Heart right ventricle (tissue), 16 donors: Measurements from ENCODE around the gene ADGRA1. TPM values are rescaled to one million over a fixed set of nuclear protein-coding genes. Genes with fewer than 3 reads are reported as not detected.

Experiments used
- ATAC-seq, 8 donors: fragments of 200-7000 bp; cut with Tn5 transposase; one replicate each; pipeline ENCODE4 v1.9.1; 2020; ENCODE audit warnings: mild to moderate bottlenecking in 8 of 8, moderate library complexity in 8 of 8, moderate number of reproducible peaks in 1 of 8
- DNase-seq, 2 donors: peaks; one replicate each; pipeline ENCODE4 v3.0.0-alpha.2; 2020
- H3K27ac ChIP-seq, 10 donors: fragments of 200-600 bp; sonication (generic) in 2 of 10; one replicate each; pipeline versions ENCODE4 v1.5.0 to v1.8.0; 2020 to 2022; ENCODE audit warnings: mild to moderate bottlenecking in 3 of 10
- H3K27me3 ChIP-seq, 7 donors: fragments of 200-600 bp; one replicate each; pipeline ENCODE4 v1.8.0; 2021 to 2022; ENCODE audit warnings: mild to moderate bottlenecking in 2 of 7
- H3K36me3 ChIP-seq, 9 donors: fragments of 200-600 bp; sonication (generic) in 1 of 9; one replicate each; pipeline versions ENCODE4 v1.5.0 to v1.8.0; 2020 to 2022; ENCODE audit warnings: mild to moderate bottlenecking in 2 of 9
- H3K4me1 ChIP-seq, 9 donors: fragments of 200-600 bp; sonication (generic) in 1 of 9; one replicate each; pipeline versions ENCODE4 v1.5.0 to v1.8.0; 2020 to 2022; ENCODE audit warnings: mild to moderate bottlenecking in 4 of 9
- H3K4me3 ChIP-seq, 10 donors: fragments of 200-600 bp; sonication (generic) in 2 of 10; one replicate each; pipeline versions ENCODE4 v1.5.0 to v1.8.0; 2020 to 2022; ENCODE audit warnings: mild to moderate bottlenecking in 7 of 10, moderate library complexity in 2 of 10
- H3K9me3 ChIP-seq, 11 donors: fragments of 200-600 bp in 10 of 11; sonication (generic) in 2 of 11; one replicate each; pipeline versions ENCODE4 v1.5.0 to v1.8.0; 2013 to 2022; ENCODE audit warnings: mild to moderate bottlenecking in 2 of 11, control low read depth in 1 of 11, moderate library complexity in 1 of 11
- CTCF ChIP-seq, 9 donors: fragments of 200-600 bp; sonication (generic) in 2 of 9; IDR thresholded peaks; one replicate each; pipeline versions ENCODE4 v1.5.0 to v1.8.0; 2021 to 2022; ENCODE audit warnings: antibody characterized with exemption in 9 of 9, mild to moderate bottlenecking in 5 of 9, moderate library complexity in 1 of 9
- WGBS, 2 donors: extraction: QIAGEN DNeasy Blood & Tissue Kit; methylation state at CpG; one replicate each; pipeline ENCODE4 v1.1.7; 2013; ENCODE audit warnings: inconsistent platforms in 1 of 2; 5-methylcytosine and 5-hydroxymethylcytosine counted together
- intact Hi-C, 10 donors: fragments of 100-400 bp; cut with DNase I; formaldehyde crosslinking; loops; one replicate each; pipeline versions ENCODE4 v1.11.1 to v1.14.2; 2022
- polyA plus RNA-seq, 2 donors: library from polyadenylated mRNA; stranded (reverse); fragments of 200-250 nt; gene quantifications; one replicate each; pipeline ENCODE4 v1.2.3, GENCODE V29; 2013
- total RNA-seq, 10 donors: library from RNA; stranded (reverse); fragmentation: NEBNext Ultra II Directional in 3 of 10; extraction: Animal tissue kit (Norgen Biotek cat#: 25700) in 3 of 10; gene quantifications; one replicate each; pipeline versions ENCODE4 v1.2.1 to v1.2.4, GENCODE V29; 2021 to 2023
- donor health status: Arrhythmogenic right ventricular cardiomyopathy.
- donor health status: ischemic (EF 13 %, LVEDD 7.1; RV severe dilation, severe dysfunction).
- donor health status: healthy with polysubstance abuse.
- donor health status: DM: no; HTN: yes; CAD: no.
- donor health status: DM: no; HTN: no; CAD: no.
- donor health status: ischemic (EF 25% LVEDD 6.9; RV normal size, moderate dysfunction).
- donor health status: ischemic (EF 25% LVEDD 5.7; RV mildly dilated, moderate dysfunction).
- donor health status: healthy.
- donor health status: DM: yes; HTN: yes; CAD: no.
- donor health status: Ischemic cardiomyopathy.
- donor health status: ischemic (EF 35%, LVEDD 5.7; RV mildly dilated, moderate dysfunction).
- donor health status: nonischemic (EF 11% LVEDD 7.7; RV severe dilation, severe dysfunction).
- donor health status: DM: yes; HTN: yes; CAD: no.
- donor health status: PGD.
- donor health status: ischemic (EF 29% LVEDD 5.4; RV normal size, mild dysfunction).
- donor health status: nonischemic (EF 23%, LVEDD 6.1; RV moderate dilation, normal function).

ADGRA1 gene
- total and polyA plus RNA-seq, 12 donors, result under 0.01 to 0.21 (median 0.11) TPM; not detected in 6

GRCh38 chr10:133157662-133158436, 70.1 kb downstream of the ADGRA1 start:
- Histone ChIP-seq H3K27ac (no peak overlapping the region), H3K36me3 (no peaks in the 10 kb centered on the region), H3K4me1 (peaks cover 8 to 17% (median 12%) of the 10 kb centered on the region in 9 donors), H3K9me3 (no peaks in the 10 kb centered on the region), H3K4me3 (no peak overlapping the region), H3K27me3 (peaks cover 13 to 49% (median 40%) of the 10 kb centered on the region in 7 donors)
- no peak for DNase-seq
- WGBS, 2 donors, result 73% methylated on average over 34 of the region's 34 CpGs
- no peak for ATAC-seq
- intact Hi-C loops, result no loop called here
- TF ChIP-seq CTCF (IDR thresholded peaks at IDR 0.05), result no peak

- Histone ChIP-seq H3K9me3 (no peaks in the 10 kb centered on the region), H3K4me1 (peaks cover 8 to 17% (median 12%) of the 10 kb centered on the region in 9 donors), H3K4me3 (no peak overlapping the region), H3K27ac (no peak overlapping the region), H3K27me3 (peaks cover 13 to 50% (median 41%) of the 10 kb centered on the region in 7 donors), H3K36me3 (no peaks in the 10 kb centered on the region)
- TF ChIP-seq CTCF (IDR thresholded peaks at IDR 0.05), result no peak
- intact Hi-C loops, result no loop called here
- ATAC-seq (peak in 1 of 8 donors; percentile 11), DNase-seq (no peak)
- WGBS, 2 donors, result 62 to 68% methylated on average over 12 of the region's 12 CpGs
Measured at GRCh38 chr10:133158437-133158755, 70.7 kb downstream of the ADGRA1 start.

GRCh38 chr10:133158756-133159610, 71.3 kb downstream of the ADGRA1 start:
- peaks cover 8 to 17% (median 12%) of the 10 kb centered on the region in 9 donors for H3K4me1 ChIP-seq
- H3K4me3 ChIP-seq, result no peak overlapping the region
- peak in 5 of 8 donors; percentile 23 to 32 (median 28) for ATAC-seq
- DNase-seq, result no peak
- H3K36me3 ChIP-seq, result no peaks in the 10 kb centered on the region
- H3K27me3 ChIP-seq, result peaks cover 13 to 53% (median 47%) of the 10 kb centered on the region in 7 donors
- no peak overlapping the region for H3K27ac ChIP-seq
- H3K9me3 ChIP-seq, result no peaks in the 10 kb centered on the region
- 42 to 52% methylated on average over 23 of the region's 23 CpGs for WGBS, 2 donors
- no peak for TF ChIP-seq CTCF (IDR thresholded peaks at IDR 0.05)
- intact Hi-C loops, result no loop called here

GRCh38 chr10:133159611-133159949, 71.9 kb downstream of the ADGRA1 start:
- Histone ChIP-seq H3K27me3 (peaks cover 13 to 59% (median 53%) of the 10 kb centered on the region in 7 donors), H3K27ac (no peak overlapping the region), H3K9me3 (no peaks in the 10 kb centered on the region), H3K36me3 (no peaks in the 10 kb centered on the region), H3K4me1 (peaks cover 8 to 17% (median 12%) of the 10 kb centered on the region in 9 donors), H3K4me3 (no peak overlapping the region)
- ATAC-seq, result peak in 3 of 8 donors; percentile 13 to 26 (median 17)
- no peak for DNase-seq
- no peak for TF ChIP-seq CTCF (IDR thresholded peaks at IDR 0.05)
- WGBS, 2 donors, result 12 to 14% methylated on average over 12 to 18 of the region's 18 CpGs
- intact Hi-C loops, result no loop called here
